DND-41 (cell line): ENCODE measurements around the gene CEP126.
A peak's percentile ranks its signal among the peaks of the same experiment; 100 is the strongest.

ENCODE experiments used
- ATAC-seq: fragments of 200-7000 bp; cut with Tn5 transposase; 3 replicates; pipeline ENCODE4 v1.9.1; 2021; ENCODE audit warnings: low read depth; ENCODE audit not compliant: insufficient read depth
- DNase-seq: peaks from one replicate; pipeline ENCODE4 v3.0.0-alpha.2; 2020
- H2AFZ ChIP-seq: 2 replicates; pipeline ENCODE4 v1.6.0; 2012; ENCODE audit warnings: low read depth, low read length
- H3K27ac ChIP-seq: 2 replicates; pipeline ENCODE4 v1.5.1; 2012; ENCODE audit warnings: low read length, inconsistent platforms
- H3K27me3 ChIP-seq: fragments of 200-600 bp; sonication (generic); 2 replicates; pipeline ENCODE4 v1.6.0; 2012; ENCODE audit warnings: low read length, mild to moderate bottlenecking, inconsistent platforms; ENCODE audit not compliant: insufficient read depth, poor library complexity
- H3K36me3 ChIP-seq: 2 replicates; pipeline ENCODE4 v1.5.1; 2012; ENCODE audit warnings: low read length, inconsistent platforms; ENCODE audit not compliant: insufficient read depth
- H3K4me1 ChIP-seq: 2 replicates; pipeline ENCODE4 v1.5.1; 2012; ENCODE audit warnings: mild to moderate bottlenecking, low read length; ENCODE audit not compliant: insufficient read depth
- H3K4me2 ChIP-seq: 2 replicates; pipeline ENCODE4 v1.6.0; 2012; ENCODE audit warnings: mild to moderate bottlenecking, moderate library complexity, low read length, inconsistent platforms; ENCODE audit not compliant: insufficient read depth
- H3K4me3 ChIP-seq, 2 experiments: fragments of 200-600 bp in 1 of 2; shearing (Covaris generic) in 1 of 2; 2 replicates each; pipeline ENCODE4 v1.5.1; 2012 to 2016; ENCODE audit warnings: inconsistent platforms in 2 of 2, low read length in 2 of 2, mild to moderate bottlenecking in 2 of 2, low read depth in 1 of 2, moderate library complexity in 1 of 2
- H3K79me2 ChIP-seq: 2 replicates; pipeline ENCODE4 v1.6.0; 2012; ENCODE audit warnings: low read length, inconsistent platforms; ENCODE audit not compliant: insufficient read depth
- H3K9ac ChIP-seq: 2 replicates; pipeline ENCODE4 v1.6.0; 2012; ENCODE audit warnings: low read depth, mild to moderate bottlenecking, inconsistent platforms, low read length, moderate library complexity
- H3K9me3 ChIP-seq: 2 replicates; pipeline ENCODE4 v1.5.1; 2012; ENCODE audit warnings: low read length, moderate library complexity, mild to moderate bottlenecking, inconsistent platforms; ENCODE audit not compliant: insufficient read depth, severe bottlenecking
- H4K20me1 ChIP-seq: 2 replicates; pipeline ENCODE4 v1.6.0; 2012; ENCODE audit warnings: low read length; ENCODE audit not compliant: insufficient read depth
- CTCF ChIP-seq: IDR thresholded peaks from 2 replicates; pipeline ENCODE4 v1.5.1; 2012; ENCODE audit warnings: borderline replicate concordance, low read length, moderate library complexity, mild to moderate bottlenecking; ENCODE audit not compliant: poor library complexity, severe bottlenecking; ENCODE audit errors: extremely low read depth
- EZH2 ChIP-seq: IDR thresholded peaks from 3 replicates; pipeline ENCODE4 v1.6.1; 2012; ENCODE audit warnings: borderline replicate concordance, low read depth, mild to moderate bottlenecking, moderate library complexity, low read length, inconsistent platforms; ENCODE audit not compliant: severe bottlenecking

The CEP126 gene

GRCh38 chr11:101914738-101915426, at the start of gene CEP126:
TSS of gene CEP126 (plus strand) at chr11:101915010. CDS start at chr11:101915285, 275 bp downstream.
- peak within 1 kb of the TSS; percentile 62 for H3K27ac ChIP-seq

GRCh38 chr11:101866619-101867491, 48.0 kb upstream of the CEP126 start:
- Histone ChIP-seq H3K27me3 (no peaks in the 10 kb centered on the region), H3K36me3 (no peaks in the 10 kb centered on the region), H4K20me1 (no peaks in the 10 kb centered on the region), H3K4me3 (no peak overlapping the region), H3K79me2 (no peaks in the 10 kb centered on the region), H3K4me2 (no peak overlapping the region), H3K9ac (no peak overlapping the region), H3K4me1 (no peaks in the 10 kb centered on the region), H3K9me3 (no peaks in the 10 kb centered on the region), H3K27ac (no peak overlapping the region), H2AFZ (no peak overlapping the region)
- DNase-seq (no peak), ATAC-seq (no peak)
- TF ChIP-seq CTCF (no peak), EZH2 (no peak)

More at GRCh38 chr11:101914738-101915426, at the start of gene CEP126:
- peak within 1 kb of the TSS; percentile 24 to 71 for H3K4me3 ChIP-seq
- H3K4me1 ChIP-seq = peaks cover 22% of the 10 kb centered on the region
- H4K20me1 ChIP-seq = no peaks in the 10 kb centered on the region
- ATAC-seq (peak; percentile 94), DNase-seq (peak; percentile 95)
- TF ChIP-seq EZH2 (no peak), CTCF (peak; percentile 68)
- H3K9me3 ChIP-seq = no peaks in the 10 kb centered on the region
- no peaks in the 10 kb centered on the region for H3K36me3 ChIP-seq
- no peaks in the 10 kb centered on the region for H3K79me2 ChIP-seq
- H2AFZ ChIP-seq = peak within 1 kb of the TSS; percentile 89
- peak within 1 kb of the TSS; percentile 79 for H3K4me2 ChIP-seq
- no peaks in the 10 kb centered on the region for H3K27me3 ChIP-seq
- peak within 1 kb of the TSS; percentile 55 for H3K9ac ChIP-seq

- ATAC-seq = no peak
- no peak for DNase-seq
- Histone ChIP-seq H3K4me2 (no peak overlapping the region), H3K36me3 (no peaks in the 10 kb centered on the region), H3K9me3 (no peaks in the 10 kb centered on the region), H3K27me3 (no peaks in the 10 kb centered on the region), H4K20me1 (no peaks in the 10 kb centered on the region), H3K79me2 (no peaks in the 10 kb centered on the region), H3K4me1 (no peaks in the 10 kb centered on the region), H3K4me3 (no peak overlapping the region), H3K27ac (no peak overlapping the region), H3K9ac (no peak overlapping the region), H2AFZ (no peak overlapping the region)
- TF ChIP-seq EZH2 = no peak
- no peak for TF ChIP-seq CTCF
Observed at GRCh38 chr11:101867951-101868350, 46.9 kb upstream of the CEP126 start.
